ENCODE results near the gene KRCC1. TPM values are rescaled to one million over a fixed set of nuclear protein-coding genes. Genes with fewer than 3 reads are reported as not detected.

KRCC1 gene
- total RNA-seq, 1 donor from 2014 or later: 22.8 TPM

Small RNA genes lying within 50 kb of the gene (microRNA-seq; reads per million reads assigned to microRNA genes)
- not detected for gene MIR4780

Other genes starting within 250 kb of the KRCC1 start
- gene RGPD2, start 230.0 kb downstream of the KRCC1 start, total RNA-seq: 0.62 TPM
- gene RNU2-63P, start 39.2 kb downstream of the KRCC1 start, total RNA-seq: not detected
- gene SMYD1, start 12.0 kb upstream of the KRCC1 start, total RNA-seq: 468 TPM
- gene FABP1, start 72.3 kb upstream of the KRCC1 start, total RNA-seq: not detected
- gene THNSL2, start 114.6 kb upstream of the KRCC1 start, total RNA-seq: 27.4 TPM

Measured in Right ventricle myocardium superior (tissue), 1 donor.